ENCODE data around the gene SLC2A11.

GRCh38 chr22:23837496-23837859 lies 20.2 kb upstream of the SLC2A11 start:
- TF ChIP-seq CHD2 (IDR thresholded peaks at IDR 0.05; ENCODE audit: low read length, partially characterized antibody) (no peak), ZNF302 (CRISPR knock-in tag; IDR thresholded peaks at IDR 0.05) (no peak), EP300 (IDR thresholded peaks at IDR 0.05) (no peak), CEBPB (IDR thresholded peaks at IDR 0.05) (no peak), KDM1A (IDR thresholded peaks at IDR 0.05; ENCODE audit: low read depth) (no peak), TP53 (CRISPR knock-in tag; IDR thresholded peaks at IDR 0.05) (no peak)
- TF ChIP-seq, protein P1, sequence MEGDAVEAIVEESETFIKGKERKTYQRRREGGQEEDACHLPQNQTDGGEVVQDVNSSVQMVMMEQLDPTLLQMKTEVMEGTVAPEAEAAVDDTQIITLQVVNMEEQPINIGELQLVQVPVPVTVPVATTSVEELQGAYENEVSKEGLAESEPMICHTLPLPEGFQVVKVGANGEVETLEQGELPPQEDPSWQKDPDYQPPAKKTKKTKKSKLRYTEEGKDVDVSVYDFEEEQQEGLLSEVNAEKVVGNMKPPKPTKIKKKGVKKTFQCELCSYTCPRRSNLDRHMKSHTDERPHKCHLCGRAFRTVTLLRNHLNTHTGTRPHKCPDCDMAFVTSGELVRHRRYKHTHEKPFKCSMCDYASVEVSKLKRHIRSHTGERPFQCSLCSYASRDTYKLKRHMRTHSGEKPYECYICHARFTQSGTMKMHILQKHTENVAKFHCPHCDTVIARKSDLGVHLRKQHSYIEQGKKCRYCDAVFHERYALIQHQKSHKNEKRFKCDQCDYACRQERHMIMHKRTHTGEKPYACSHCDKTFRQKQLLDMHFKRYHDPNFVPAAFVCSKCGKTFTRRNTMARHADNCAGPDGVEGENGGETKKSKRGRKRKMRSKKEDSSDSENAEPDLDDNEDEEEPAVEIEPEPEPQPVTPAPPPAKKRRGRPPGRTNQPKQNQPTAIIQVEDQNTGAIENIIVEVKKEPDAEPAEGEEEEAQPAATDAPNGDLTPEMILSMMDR (IDR thresholded peaks at IDR 0.05), result no peak

Measured in A549 (cell line).